NCI-H2029 (cell line): ENCODE results near the gene AGPAT4.

Experiments used
- DNase-seq: peaks from one replicate; lab custom pipeline; 2025; lab: John Stamatoyannopoulos, UW

AGPAT4 gene

DNA sequence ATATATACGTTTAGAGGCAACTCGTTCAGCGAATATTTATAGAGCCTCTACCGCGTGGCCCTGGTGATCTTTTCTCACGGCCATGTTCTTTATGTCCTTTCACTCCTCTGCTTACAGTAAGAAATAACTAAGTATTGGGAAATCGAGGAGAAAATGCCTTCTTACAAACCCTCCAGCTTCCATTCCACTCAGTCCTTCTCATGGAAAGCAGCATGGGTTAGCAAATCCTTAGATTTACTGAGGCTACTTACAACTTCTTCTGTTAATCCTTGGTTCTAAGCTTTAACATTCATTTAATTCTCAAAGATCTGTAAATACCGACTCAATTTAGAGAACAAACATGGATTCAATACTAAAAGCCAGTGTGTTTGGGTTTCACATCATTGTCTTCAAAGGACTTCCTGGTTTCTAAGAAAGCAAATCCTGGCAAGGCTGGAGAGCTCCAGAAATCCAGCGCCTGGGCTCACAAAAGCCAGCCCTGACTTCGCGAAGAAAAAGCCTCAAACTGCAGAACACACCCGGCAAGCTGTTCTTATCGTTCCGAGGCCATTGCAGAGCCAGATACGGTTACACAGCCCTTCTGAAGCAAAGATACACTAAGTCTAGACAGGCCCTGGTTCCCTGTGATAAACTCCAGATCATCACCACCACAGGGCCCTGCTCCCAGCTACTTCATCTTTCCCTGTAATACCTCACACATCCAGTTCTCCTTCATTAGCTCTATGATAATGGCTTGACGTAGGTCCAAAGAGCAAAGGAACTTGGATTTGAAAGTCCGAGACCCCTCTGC lies 19.2 kb downstream of the AGPAT4 start:
- no peak for DNase-seq

DNA sequence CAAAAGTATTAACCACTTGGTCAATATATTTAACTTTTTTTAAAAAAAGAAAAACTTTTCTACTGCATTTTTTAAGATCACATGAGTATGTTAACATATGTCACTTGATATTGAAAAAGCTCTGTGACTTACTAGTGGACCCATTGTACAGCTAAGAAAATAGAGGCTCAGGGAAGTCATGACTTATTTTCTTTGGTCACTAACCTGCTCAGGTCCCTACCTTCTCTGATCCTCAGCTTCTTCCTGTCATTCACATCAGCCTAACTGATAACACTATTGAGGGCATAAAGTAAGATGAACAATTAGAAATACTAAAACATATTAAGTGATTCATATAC lies 19.8 kb downstream of the AGPAT4 start:
- no peak for DNase-seq

DNA sequence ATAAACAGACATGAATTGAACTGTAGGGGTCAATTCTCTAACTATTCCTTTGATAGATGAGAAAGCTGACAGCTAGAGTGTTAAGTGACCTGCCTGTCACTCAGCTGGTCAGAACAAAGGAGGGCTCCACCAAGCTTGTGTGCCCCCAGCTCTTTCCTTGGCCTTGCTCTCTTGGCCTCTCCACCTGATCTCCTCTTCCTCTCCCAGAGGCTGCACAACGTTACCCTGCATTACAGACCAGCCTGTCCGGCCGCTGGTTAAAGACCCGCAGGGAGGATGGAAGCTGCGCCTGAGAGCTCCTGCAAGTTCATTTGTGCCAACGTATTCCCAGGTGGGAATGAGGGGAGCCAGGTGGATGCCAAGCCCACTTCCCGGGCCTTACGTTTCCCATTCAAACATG lies 22.5 kb downstream of the AGPAT4 start:
- DNase-seq = no peak

DNA sequence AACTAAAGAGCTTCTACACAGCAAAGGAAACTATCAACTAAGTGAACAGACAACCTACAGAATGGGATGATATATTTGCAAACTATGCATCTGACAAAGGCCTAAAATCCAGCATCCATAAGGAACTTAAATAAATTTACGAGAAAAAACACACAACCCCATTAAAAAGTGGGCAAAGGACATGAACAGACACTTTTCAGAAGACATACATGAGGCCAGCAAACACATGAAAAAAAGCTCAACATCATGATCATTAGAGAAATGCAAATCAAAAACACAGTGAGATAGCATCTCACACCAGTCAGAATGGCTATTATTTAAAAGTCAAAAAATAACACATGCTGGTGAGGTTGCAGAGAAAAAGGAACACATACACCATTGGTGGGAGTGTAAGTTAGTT lies 24.5 kb downstream of the AGPAT4 start:
- DNase-seq = no peak

DNA sequence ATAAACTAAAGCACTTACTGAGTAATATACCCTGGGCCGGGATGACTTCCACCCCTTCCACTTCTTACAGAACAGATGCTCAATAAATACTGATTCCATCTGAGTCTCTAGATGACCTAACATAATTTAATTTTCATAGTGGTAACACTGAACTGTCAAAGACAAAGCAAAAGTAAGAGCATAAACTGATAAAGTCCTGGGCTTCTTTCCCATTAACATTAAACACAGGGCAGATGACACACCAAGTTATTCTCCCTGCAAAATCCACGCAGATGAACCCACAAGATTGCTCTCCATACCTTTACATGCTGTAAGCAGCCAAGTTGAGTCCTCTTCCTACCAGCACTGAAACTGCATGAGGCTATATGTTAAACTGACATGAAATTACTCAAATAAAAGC lies 27.1 kb downstream of the AGPAT4 start:
- DNase-seq = no peak

DNA sequence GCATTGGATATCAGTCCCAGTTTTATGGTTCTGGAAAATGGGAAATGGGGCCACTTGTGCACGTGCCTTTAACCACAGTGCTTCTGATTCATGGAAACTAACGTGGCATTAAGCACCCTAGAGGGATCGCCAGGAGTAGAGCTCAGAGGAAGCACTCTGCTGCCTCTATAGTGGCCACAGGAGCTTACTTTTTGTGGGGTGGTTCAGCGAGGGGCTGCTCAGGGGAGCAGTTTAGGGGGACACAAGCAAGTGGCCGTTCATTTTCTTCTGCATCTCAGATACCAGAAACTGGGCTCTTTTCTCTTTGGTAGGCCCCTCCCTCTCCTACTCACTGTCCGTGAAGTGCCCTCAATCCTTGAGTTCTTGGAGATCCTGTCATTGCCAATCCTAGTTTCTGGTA lies 28.5 kb downstream of the AGPAT4 start:
- DNase-seq = no peak

DNA sequence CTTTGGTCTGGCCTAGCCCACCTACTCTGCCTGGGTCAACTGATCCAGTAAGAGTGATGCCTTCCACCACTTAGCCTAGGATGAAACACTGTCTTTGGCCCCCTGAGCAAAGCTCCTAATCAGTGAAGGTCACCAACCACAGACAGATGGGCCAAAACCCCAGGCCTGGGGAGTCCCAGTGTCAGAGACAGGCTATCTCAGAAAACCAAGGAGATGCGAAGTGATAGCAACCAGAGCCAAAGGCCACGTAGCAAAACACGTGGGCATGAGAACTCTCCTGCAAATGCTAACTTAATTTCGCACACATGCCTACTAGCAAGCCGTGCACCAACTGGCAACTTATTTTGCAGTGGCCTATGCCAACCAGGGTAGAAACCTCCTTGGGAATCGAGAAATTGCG lies 29.1 kb downstream of the AGPAT4 start:
- no peak for DNase-seq

DNA sequence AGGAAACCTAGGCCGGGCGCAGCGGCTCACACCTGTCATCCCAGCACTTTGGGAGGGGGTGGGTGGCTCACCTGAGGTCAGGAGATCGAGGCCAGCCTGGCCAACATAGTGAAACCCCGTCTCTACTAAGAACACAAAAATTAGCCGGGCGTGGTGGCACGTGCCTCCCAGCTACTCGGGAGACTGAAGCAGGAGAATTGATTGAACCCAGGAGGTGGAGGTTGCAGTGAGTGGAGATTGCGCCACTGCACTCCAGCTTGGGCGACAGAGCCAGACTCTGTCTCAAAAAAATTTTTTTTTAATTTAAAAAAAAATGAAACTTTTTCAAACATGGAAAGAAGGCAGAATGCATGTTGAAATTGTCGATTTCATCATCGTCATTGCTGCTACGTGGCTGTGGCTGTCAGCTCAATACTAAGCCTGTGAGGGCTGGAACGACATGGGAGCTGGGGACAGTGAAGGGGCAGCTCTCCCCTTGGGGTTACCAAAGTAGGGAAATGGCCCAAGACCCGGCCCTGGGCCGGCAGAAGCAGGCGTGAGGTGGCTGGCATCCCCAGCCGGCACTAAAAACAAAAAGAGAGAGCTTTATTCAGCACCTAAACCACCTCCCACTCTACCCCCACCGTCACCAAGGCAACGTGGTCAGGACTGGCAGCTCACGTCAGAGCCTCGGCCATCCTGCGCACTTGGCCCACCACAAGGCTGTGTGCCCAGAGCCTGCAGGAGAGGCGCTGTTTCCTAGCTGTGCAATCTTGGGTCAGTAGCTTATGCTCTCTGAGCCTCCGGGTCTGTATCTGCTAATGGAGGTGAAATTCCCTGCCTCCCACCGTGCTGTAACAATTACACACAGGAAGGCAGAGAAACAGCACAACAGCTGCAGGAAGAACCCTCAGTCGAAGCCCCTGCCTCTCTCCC lies 30.8 kb downstream of the AGPAT4 start:
- no peak for DNase-seq

DNA sequence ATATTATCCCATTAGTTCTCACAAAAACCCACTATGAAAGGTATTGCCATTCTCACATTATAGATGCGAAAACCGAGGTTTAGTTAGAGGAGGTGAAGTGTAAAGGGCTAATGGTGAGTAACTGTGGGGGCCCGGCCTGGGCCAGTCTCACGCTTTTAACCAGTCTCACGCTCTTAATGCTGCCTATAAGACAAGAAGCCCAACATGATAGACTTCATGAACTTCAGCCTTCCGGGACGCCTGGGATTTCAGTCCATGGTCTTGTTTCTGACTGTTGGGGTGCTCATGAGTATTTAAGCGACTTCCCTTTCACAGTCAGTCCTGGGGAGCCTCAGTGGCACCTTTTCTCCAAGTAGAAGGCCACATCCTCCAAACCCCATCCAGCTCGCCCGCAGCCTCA lies 31.7 kb downstream of the AGPAT4 start:
- no peak for DNase-seq

DNA sequence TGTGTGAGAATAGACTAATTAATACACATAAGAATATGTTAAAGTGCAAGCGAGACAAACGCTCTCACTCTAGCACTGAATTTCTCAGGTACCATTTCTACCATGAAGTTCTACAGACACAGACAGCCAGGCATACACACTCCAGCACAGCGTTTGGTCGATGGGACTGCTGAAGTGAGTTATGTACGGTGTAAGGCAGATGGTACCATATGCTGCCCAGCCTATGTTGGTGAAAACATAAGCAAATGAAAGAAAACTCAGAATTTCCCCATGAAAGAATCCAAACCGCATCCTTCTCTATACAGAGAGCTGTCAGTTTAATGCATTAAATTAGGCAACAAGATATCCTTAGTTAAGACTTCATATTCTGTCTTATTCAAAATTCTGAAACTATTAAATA lies 34.9 kb downstream of the AGPAT4 start:
- no peak for DNase-seq

DNA sequence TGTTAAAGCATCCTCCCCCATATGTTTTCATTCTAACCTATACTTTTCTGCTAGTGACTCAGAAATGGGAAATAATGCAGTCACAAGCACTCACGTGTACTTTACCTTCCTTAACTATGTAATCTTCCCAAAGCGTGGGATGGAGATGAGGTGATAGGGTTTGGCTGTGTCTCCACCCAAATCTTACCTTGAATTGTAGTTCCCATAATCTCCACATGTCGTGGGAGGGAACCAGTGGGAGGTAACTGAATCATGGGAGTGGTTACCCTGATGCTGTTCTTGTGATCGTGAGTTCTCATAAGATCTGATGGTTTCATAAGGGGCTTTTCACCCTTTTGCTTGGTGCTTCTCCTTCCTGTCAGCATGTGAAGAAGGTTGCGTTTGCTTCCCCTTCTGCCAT lies 35.4 kb downstream of the AGPAT4 start:
- DNase-seq = no peak

DNA sequence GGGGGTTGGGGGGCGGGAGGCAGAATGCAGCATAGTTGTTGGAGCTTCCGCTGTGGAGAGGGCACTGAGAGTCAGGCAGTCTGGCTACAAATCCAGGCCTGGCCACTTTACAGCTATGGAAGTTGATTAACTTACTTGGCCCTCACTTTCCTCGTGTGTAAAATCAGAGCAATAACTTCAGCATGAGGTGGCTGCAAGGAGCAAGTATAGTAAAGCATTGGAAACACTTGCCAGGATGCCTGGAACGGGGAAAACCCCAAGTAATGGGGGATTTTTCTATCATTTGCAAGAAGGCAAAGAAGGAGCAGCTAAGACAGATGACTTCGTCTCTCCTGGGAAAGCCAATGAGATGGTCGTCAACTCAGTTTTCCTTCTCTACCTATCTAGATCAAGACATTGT lies 35.8 kb downstream of the AGPAT4 start:
- no peak for DNase-seq

DNA sequence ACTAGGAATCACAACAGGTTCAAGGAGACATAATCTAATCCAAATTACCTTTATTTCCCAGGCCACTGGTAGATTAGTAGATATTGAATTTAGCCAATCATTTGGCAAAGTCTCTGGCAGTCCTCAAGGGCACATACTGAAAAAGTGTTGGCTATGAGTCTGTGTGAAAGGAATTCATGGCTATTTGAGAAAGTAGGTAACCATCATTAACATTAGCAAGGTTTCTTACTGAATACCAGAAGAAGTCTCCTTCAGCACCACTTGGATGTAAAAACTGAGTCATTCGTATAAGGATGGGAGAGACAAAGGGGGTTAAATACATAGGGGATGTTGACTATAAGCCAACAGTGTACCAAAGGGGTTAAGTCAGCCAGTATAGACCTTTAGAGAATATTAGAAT lies 36.7 kb downstream of the AGPAT4 start:
- no peak for DNase-seq

DNA sequence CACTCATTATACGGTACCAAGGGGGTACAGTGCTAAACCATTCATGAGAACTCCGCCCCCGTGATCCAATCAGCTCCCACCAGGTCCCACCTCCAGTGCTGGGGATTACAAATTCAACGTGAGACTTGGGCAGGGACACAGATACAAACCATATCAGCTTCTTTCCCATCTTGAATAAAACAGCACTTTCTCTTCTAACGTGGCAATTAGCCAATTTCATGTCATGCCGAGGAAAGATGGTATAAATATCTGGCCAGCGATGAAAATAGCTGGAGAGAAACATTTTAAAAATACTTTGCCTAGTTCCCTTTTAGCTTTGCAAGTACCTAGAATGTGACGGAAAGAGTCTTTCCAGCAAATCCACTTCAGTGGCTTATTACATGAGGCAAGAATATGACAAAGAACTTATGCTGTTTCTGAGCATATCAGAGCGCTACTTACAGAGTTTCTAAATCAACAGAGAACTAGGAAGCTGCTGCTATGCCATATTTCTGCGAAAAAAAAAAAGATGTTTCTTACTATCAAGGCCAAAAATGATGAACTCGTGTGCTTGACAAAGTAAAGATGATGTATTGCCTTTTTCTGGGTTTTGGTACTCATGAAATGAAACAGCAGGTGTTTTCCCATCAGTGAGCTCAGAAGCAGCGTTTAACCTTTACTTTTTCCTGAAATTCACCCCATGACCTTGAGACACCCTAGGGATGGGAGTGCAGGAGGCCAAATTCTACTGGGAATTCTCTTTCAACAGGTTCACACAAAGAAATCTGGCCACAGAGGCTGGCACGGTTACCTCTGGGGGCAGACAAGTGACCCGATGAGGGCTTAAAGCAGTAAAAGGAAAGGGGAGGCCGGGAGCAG lies 37.9 kb downstream of the AGPAT4 start:
- DNase-seq = no peak

DNA sequence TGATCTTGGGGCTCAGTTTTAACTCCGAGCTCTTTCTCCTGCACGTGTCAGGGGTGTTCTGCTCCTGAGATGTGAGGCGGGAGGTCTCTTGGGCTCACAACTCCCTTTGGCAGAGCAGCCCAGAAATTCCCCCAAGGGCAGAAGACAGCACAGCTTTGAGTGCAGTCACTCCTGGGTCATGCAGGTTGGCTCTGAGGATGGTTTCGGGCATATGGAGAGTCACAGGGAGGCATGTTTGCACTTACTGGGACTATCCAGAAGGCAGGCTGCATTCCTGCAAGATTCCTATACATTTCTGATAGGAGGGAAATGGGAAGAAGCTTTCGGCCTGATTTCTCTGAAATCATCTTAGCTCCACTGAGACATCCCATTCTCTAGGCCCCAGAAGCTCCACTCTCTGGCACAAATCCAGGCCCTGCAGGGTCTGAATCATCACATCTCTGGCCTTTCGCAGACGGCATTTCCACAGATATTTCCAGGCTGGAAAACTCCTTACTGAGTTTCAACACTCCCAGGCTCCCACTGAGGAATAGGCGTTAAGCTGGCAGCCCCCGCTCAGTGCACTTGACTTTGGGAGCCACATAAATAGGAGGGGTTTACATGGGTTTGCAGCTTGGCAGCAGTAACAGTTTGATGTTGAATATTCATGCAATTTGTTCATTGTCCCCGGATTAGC lies 39.7 kb downstream of the AGPAT4 start:
- DNase-seq = no peak

DNA sequence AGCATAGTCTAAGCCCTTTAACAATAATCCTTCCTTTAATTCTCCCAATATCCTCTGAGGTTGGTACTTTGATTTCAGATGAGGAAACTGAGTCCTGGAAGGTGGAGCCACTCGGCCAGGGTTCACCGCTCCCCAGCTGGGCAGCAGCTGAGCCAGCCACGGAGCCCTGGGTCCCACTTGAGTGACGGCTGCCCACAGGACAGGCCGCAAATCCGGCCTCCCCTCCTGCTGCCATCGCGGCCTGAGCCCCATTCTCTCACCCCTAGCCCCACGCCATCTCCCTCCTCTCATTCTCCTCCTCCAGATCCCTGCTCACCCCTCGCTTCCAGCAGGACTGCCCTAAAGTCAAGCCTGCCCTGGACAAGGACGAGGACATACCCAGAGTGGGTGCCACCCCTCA lies 41.4 kb downstream of the AGPAT4 start:
- DNase-seq = no peak

DNA sequence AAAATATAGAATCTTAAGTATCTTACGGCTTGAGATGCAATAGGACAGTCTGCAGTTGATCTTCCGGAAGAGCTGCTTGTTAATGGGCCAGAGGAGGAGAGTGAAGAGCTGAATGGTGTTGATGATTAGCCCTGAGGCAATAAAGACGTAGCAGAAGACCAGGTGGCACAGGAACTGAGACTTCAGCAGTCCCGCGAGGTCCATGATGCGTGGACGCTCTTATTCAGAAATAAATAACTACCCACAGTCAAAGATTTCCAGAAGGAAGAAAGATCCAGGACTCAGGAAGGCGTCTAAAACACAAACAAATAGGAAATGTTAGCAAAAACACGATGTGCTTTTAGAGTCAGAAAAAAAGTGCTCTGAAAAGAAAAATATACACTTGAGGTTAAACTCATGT lies 41.9 kb downstream of the AGPAT4 start:
- no peak for DNase-seq

DNA sequence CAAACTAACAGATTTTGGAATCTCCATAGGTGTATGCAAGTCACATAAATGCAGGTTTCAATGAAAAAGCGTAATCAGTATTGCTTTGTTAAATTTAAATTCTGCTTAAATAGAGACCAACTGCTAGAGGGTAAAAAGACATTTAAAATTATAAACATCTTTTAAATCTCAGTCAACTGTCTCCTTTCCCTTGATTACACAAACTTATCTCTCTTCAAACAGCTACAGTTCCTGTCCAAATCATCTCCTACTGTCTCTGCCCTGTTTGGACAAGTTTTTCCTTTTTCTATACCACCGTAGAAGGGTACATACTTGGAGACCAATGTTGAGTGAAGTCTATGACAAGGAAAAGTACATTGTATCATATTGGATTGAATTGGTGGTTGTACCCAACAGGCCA lies 43.5 kb downstream of the AGPAT4 start:
- DNase-seq = no peak

DNA sequence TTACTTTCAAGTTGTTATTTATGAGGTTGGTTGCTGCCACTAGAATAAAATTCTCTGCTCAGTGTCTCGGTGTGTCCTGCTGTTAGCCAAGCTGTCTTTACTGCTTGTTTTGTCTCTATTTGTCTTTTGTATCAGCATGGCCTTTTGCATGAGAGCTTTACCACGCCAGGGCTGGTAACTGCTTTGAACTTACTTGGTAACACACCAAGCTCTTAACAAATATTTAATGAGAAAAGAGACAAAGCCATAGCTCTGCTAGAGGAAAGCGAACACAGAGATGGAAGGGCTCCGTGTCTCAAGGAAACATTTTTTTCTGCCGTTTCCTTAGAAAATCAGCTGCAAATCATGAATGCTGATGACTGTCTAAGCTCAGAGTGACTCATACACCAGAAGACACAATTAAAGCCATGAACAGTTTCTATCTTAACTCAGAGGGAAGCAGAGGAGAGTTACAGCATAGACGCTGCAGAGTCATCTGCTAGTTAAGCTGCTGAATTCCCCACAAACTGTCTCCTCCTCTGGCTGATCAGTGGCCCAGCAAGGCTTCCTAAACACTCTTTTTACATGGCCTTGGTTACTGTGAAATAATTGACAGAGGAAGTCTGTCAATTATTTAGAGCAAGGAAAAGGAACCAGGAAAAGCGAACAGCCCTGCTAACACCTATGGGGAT lies 44.8 kb downstream of the AGPAT4 start:
- no peak for DNase-seq

DNA sequence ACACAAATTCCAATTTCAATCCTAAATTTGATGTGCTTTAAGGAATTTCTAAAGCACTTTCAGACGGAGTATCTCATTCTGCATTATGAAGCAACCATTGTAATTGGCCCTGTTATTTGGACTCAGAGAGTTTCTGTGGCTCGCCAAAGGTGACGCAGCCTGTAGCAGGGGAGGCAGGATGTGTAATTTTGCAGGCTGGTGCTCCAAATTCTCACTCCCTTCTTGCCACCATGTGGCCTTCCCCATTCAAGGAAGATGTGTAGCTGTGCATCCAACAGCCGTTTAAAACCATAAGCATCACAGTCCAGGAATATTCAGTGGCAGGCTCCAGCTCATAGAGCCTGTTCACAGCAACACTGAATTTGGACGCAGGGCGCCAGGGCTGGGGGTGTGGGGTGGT lies 45.8 kb downstream of the AGPAT4 start:
- DNase-seq = no peak
